Measurements from ENCODE around the gene ADCY3. TPM values are rescaled to one million over a fixed set of nuclear protein-coding genes. Genes with fewer than 3 reads are reported as not detected.

ADCY3 gene
- total RNA-seq, 1 experiment from 2014 or later = 75.6 TPM

GRCh38 chr2:24852431-24853020, 67.5 kb downstream of the ADCY3 start:
- no TSS peak for BruUV-seq (replicated peaks)
- Histone ChIP-seq H3K9me3 (peaks cover 20% of the 10 kb centered on the region; the same call in 1 of the 2 replicates), H3K27me3 (replicated peaks; ENCODE audit: control insufficient read depth, insufficient read depth, low read length) (no peaks in the 10 kb centered on the region), H3K4me1 (peaks cover 27% of the 10 kb centered on the region), H3K4me3 (ENCODE audit: low read depth, low read length) (no peak overlapping the region), H3K36me3 (ENCODE audit: control insufficient read depth, insufficient read depth, low read length) (no peaks in the 10 kb centered on the region)
- no peaks in the 10 kb centered on the region for H3K27me3 Mint-ChIP-seq (ENCODE audit: insufficient read depth, unreplicated experiment)
- intact Hi-C loops (cut with micrococcal nuclease; ENCODE audit: unreplicated experiment) = no loop called here
- peaks cover 26% of the 10 kb centered on the region for H3K4me1 Mint-ChIP-seq (ENCODE audit: low read depth, unreplicated experiment)
- peaks cover 2% of the 10 kb centered on the region for H3K9me3 Mint-ChIP-seq (ENCODE audit: unreplicated experiment)
- DNase-seq = no peak
- H3K27ac Mint-ChIP-seq (ENCODE audit: unreplicated experiment) = no peak overlapping the region
- TF ChIP-seq CTCF (IDR thresholded peaks at IDR 0.05; ENCODE audit: insufficient read depth in 1 of 2, low read depth in 1 of 2, low read length in 1 of 2, severe bottlenecking in 1 of 2, unreplicated experiment in 1 of 2) = no peak
- peaks cover 12% of the 10 kb centered on the region for H3K36me3 Mint-ChIP-seq (ENCODE audit: insufficient read depth, unreplicated experiment)
- POLR2A ChIA-PET = no interaction called here
- CTCF ChIA-PET = no interaction called here
- H3K4me3 Mint-ChIP-seq (ENCODE audit: unreplicated experiment) = no peak overlapping the region

- Mint-ChIP-seq H3K4me1 (ENCODE audit: low read depth, unreplicated experiment) (peaks cover 26% of the 10 kb centered on the region), H3K36me3 (ENCODE audit: insufficient read depth, unreplicated experiment) (peaks cover 13% of the 10 kb centered on the region), H3K9me3 (ENCODE audit: unreplicated experiment) (peaks cover 7% of the 10 kb centered on the region), H3K4me3 (ENCODE audit: unreplicated experiment) (no peak overlapping the region), H3K27ac (ENCODE audit: unreplicated experiment) (no peak overlapping the region), H3K27me3 (ENCODE audit: insufficient read depth, unreplicated experiment) (no peaks in the 10 kb centered on the region)
- CTCF ChIA-PET = no interaction called here
- Histone ChIP-seq H3K4me1 (peaks cover 25% of the 10 kb centered on the region), H3K9me3 (peaks cover 21% of the 10 kb centered on the region; the same call in 1 of the 2 replicates), H3K36me3 (ENCODE audit: control insufficient read depth, insufficient read depth, low read length) (no peaks in the 10 kb centered on the region), H3K27me3 (replicated peaks; ENCODE audit: control insufficient read depth, insufficient read depth, low read length) (no peaks in the 10 kb centered on the region), H3K4me3 (ENCODE audit: low read depth, low read length) (no peak overlapping the region)
- intact Hi-C loops (cut with micrococcal nuclease; ENCODE audit: unreplicated experiment) = no loop called here
- no TSS peak for BruUV-seq (replicated peaks)
- POLR2A ChIA-PET = no interaction called here
- no peak for TF ChIP-seq CTCF (IDR thresholded peaks at IDR 0.05; ENCODE audit: insufficient read depth in 1 of 2, low read depth in 1 of 2, low read length in 1 of 2, severe bottlenecking in 1 of 2, unreplicated experiment in 1 of 2)
- no peak for DNase-seq
These were observed 68.0 kb downstream of the ADCY3 start for GRCh38 chr2:24852026-24852425.

- ChIA-PET POLR2A (no interaction called here), CTCF (no interaction called here)
- no peaks in the 10 kb centered on the region for H3K27me3 ChIP-seq (replicated peaks; ENCODE audit: control insufficient read depth, insufficient read depth, low read length)
- Mint-ChIP-seq H3K27me3 (ENCODE audit: insufficient read depth, unreplicated experiment) (no peaks in the 10 kb centered on the region), H3K27ac (ENCODE audit: unreplicated experiment) (no peak overlapping the region), H3K4me3 (ENCODE audit: unreplicated experiment) (no peak overlapping the region), H3K36me3 (ENCODE audit: insufficient read depth, unreplicated experiment) (peaks cover 22% of the 10 kb centered on the region), H3K9me3 (ENCODE audit: unreplicated experiment) (peaks cover 12% of the 10 kb centered on the region), H3K4me1 (ENCODE audit: low read depth, unreplicated experiment) (peaks cover 18% of the 10 kb centered on the region)
- no peak for TF ChIP-seq CTCF (IDR thresholded peaks at IDR 0.05; ENCODE audit: insufficient read depth in 1 of 2, low read depth in 1 of 2, low read length in 1 of 2, severe bottlenecking in 1 of 2, unreplicated experiment in 1 of 2)
- no peak for DNase-seq
- no peaks in the 10 kb centered on the region for H3K36me3 ChIP-seq (ENCODE audit: control insufficient read depth, insufficient read depth, low read length)
- intact Hi-C loops (cut with micrococcal nuclease; ENCODE audit: unreplicated experiment) = no loop called here
- no peak overlapping the region for H3K4me3 ChIP-seq (ENCODE audit: low read depth, low read length)
- peaks cover 16% of the 10 kb centered on the region for H3K4me1 ChIP-seq
- peaks cover 30% of the 10 kb centered on the region for H3K9me3 ChIP-seq
- BruUV-seq (replicated peaks) = no TSS peak
These were observed 69.1 kb downstream of the ADCY3 start for GRCh38 chr2:24850944-24851343.
